Erythroblast (primary cell): Measurements from ENCODE around the gene EEF1AKMT3.

Experiments
- GATA1 ChIP-seq: IDR thresholded peaks from 2 replicates; pipeline ENCODE4 v1.6.1; 2011; ENCODE audit warnings: low read depth, mild to moderate bottlenecking, control low read depth, low read length, moderate library complexity
- POLR2A ChIP-seq: IDR thresholded peaks from 2 replicates; pipeline ENCODE4 v1.6.1; 2011; ENCODE audit warnings: mild to moderate bottlenecking, low read length

DNA sequence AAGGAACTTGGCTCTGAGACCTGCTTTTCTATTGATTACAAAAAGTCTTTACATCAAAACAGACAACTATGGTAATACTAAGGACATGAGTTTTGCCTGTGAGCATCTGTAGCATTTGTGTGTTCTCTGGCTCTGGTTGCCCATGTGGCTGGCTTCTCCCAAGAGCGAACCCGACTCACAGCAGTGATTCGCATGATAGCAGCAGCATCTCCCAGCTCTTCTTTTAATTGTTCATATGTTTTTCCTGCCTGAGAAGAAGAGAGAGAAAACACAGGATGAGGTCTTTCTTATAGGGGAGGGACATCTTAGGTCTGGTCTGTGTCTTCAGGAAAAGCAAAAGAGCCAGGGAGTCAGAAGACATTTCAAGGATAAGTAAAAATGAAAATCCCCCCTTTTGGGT, 28.6 kb downstream of the EEF1AKMT3 start:
- TF ChIP-seq POLR2A (no peak), GATA1 (no peak)
